GM18520 (cell line): ENCODE measurements around the gene MRC2.

ENCODE experiments used
- ATAC-seq: cut with Tn5 transposase; IDR thresholded peaks from one replicate; pipeline ENCODE4 v1.9.1; 2021; ENCODE audit not compliant: unreplicated experiment

Gene MRC2

GRCh38 chr17:62660629-62661118, 33.2 kb downstream of the MRC2 start:
- ATAC-seq: no peak

DNA sequence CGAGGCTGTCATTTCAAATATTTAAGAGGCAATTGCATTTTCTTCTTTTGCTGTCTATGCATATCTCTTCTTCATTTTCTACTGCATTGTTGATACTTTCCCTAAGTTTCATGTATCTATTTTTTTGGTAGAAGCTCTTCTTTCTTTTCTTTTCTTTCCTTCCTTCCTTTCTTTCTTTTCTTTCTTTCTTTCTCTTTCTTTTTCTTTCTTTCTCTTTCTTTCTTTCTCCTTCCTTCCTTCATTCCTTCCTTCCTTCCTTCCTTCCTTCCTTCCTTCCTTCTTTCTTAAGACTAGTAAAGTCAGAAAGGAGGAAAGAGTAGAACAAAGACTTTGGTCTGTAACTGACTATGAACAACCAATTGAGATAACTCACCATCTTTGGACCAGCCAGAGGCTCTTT, 33.9 kb downstream of the MRC2 start:
- no peak for ATAC-seq

DNA sequence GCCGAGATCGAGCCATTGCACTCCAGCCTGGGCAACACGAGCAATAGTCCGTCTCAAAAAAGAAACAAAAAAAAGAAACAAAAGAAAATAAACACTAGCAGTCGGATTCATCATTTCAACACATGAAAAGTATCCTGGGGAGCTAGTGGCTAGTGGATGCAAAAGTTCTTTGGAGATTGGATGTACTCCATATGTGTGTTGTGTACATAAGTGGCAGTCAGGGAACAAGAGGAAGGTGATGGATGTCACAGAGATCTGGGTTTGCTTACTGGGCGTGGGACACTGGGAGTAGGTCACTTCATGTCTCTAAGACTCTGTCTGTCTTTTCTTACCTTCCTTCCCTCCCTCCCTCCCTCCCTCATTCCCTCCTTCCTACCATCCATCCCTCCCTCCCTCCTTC, 35.4 kb downstream of the MRC2 start:
- ATAC-seq: no peak

- ATAC-seq: no peak
Measured at GRCh38 chr17:62663304-62663703, 35.8 kb downstream of the MRC2 start.

- no peak for ATAC-seq
Measured at GRCh38 chr17:62664336-62665120, 37.1 kb downstream of the MRC2 start.

DNA sequence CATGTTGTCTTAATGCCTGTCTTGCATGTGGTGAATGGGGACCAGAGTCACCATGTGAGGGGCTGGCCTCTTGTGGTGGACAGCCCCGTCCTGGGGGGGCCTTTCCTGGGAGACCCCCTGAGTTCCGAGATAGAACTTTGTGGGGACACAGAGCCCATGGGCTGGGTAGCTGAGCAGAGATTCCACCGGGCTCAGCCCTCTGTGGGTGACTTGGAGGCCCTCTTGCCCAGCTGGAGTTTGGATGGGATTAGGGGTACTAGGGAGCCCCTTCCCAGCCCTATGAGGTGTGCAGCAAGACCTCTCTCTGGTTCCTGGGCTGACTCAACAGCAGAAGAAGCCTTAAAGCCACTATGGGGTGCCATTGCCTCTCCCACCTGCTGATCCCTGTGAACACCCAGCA, 38.1 kb downstream of the MRC2 start:
- no peak for ATAC-seq

- no peak for ATAC-seq
Measured at GRCh38 chr17:62666061-62666800, 38.8 kb downstream of the MRC2 start.

DNA sequence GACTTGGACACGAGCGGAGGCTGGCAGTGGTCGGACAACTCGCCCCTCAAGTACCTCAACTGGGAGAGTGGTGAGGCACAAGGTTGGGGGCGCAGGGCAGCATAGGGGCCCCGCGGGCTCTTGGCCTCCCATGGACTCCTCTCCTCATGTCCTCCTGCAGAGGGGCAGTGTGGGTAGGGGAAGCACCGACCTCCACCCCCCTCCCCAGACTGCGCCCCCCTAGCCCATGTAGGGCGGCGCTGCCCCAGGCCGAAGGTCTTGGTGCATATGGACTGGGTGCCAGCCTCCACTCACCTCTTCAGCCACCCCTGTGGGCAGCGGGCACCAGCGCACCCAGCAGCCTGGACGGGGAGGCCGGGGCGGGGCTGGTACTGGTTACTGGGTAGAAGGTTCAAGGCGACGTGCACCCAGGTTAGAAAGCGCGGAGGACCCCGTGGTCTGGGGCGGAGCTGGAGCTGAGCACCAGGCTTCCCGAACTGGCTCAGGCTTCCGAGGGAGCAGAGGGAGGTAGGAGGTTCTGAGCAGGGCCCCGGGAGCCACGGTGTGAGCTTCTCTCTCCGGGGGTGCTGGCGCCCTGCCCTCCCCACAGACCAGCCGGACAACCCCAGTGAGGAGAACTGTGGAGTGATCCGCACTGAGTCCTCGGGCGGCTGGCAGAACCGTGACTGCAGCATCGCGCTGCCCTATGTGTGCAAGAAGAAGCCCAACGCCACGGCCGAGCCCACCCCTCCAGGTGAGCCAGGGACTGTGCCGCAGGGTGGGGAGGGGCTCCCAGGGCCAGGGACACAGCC, 39.5 kb downstream of the MRC2 start:
- no peak for ATAC-seq

DNA sequence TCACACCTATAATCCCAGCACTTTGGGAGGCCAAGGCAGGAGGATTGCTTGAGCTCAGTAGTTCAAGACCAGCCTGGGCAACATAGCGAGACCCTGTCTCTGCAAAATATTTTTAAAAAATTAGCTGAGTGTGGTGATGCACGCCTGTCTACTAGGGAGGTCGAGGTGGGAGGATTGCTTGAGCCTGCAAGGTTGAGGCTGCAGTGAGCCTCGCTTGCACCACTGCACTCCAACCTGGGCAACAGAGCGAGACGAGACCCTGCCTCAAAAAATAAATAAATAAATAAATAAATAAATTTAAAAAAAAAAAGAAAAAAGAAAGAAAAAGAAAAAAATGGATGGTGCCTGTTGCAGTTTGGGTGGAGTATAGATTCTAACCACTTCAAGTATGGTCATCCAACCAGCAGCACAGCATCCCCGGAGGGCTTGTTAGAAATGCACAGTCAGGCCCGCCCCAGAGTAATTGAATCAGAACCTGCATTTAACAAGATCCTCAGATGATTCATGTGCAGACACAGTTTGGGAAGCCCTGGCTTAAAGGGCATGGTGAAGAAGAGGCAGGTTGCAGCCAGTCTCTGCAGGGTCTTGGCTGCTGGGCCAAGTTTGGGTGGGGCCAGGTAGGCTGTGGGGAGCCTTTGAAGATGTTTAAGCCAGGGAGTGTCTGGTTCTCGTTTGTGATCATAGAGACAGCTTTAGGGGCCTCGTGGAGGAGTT, 40.8 kb downstream of the MRC2 start:
- no peak for ATAC-seq

DNA sequence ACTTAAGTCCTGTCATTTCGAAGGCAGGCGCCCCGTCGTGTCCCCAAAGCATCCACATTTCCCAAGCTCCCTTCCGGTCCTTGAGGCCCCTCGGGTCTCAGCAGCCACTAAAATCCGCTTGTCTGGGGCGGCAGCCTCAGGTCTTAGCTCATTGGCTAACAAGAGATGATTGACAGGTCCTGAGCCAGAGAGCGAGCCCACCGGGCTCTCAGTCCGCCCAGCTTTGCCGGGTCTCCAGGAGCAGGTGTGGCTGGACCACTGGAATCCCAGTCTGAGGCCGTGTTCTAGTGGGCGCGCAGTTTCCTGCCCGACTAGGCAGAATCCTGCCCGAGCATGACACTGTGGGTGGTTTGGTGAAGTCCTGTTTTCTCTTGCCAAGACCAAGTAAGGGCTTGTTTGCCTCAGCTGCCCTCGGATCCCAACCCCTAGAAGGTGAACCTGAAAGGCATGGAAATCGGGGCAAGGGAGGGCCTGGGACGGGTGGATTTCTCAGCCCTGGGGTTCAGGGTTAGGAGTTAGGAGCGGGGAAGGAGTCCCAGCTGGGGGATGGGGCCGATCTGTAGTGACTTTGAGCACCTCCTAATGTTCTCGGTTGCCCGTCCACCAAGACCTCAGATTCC, 42.8 kb downstream of the MRC2 start:
- no peak for ATAC-seq

GRCh38 chr17:62671553-62671952, 44.1 kb downstream of the MRC2 start:
- ATAC-seq: no peak

GRCh38 chr17:62672957-62673356, 45.5 kb downstream of the MRC2 start:
- no peak for ATAC-seq

DNA sequence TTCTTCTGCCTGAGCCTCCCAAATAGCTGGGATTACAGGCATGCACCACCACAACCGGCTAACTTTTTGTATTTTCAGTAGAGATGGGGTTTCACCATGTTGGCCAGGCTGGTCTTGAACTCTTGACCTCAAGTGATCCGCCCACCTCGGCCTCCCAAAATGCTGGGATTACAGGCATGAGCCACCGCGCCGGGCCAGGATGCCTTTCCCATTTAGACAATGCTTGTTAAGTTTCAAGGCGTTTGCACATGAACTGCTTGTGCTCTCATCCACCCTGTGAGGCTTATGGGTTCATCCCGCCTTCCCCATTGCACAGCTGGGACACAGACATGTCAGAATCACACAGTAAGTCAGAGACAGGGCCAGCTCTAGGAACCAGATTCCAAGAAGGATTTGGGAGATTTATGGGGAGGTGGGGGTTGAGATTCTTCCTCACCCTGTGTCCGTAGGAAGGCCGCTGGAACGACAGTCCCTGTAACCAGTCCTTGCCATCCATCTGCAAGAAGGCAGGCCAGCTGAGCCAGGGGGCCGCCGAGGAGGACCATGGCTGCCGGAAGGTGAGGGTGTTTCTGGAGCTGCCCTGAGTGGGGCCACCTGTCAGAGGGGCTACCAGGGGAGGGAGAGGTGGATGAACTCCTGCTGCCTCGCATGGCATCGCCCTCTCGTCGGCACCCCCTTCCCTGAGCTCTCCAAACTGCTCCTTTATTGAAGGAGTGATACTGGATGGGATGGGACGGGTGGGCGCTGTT, 46.3 kb downstream of the MRC2 start:
- no peak for ATAC-seq

DNA sequence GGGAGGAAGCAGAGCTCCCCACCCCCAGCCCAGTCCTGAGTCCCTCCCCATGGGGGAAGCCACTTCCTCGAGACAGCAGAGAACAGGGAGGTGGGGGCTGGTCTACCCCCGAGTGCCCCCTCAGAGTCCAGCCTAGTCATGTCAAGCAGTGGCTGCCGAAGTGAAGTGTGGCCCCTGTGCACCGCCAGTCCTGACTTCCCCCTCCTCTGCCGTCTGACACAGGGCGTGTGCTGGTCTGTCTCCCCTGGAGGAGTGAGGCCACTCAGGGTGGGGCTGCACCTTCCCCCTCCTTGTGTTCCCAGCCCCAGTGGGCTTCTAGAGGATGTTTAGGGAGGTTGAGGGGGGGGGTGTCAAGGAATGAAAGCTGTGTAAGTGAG, 46.9 kb downstream of the MRC2 start:
- no peak for ATAC-seq

DNA sequence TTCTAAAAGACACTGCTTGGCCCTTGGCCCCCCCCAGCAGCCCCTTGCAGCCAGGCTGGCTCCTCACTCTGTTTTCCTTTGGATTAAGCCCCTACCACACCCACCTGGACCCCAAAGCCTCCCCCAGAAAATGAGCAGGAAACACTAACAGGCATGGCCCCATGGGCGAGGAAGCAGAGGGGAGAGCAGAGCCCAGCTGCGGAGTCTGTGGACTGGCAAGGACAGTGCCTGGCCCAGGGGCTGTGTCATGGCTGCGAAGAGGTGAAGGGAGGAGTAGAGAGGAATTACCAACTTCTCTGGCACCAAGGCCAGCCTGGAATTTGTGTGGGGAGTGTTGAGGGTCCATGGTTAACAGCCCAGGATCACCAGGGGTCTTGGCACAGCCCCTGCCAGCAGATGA, 47.4 kb downstream of the MRC2 start:
- ATAC-seq: no peak

- ATAC-seq: no peak
Measured at GRCh38 chr17:62675260-62675659, 47.8 kb downstream of the MRC2 start.

DNA sequence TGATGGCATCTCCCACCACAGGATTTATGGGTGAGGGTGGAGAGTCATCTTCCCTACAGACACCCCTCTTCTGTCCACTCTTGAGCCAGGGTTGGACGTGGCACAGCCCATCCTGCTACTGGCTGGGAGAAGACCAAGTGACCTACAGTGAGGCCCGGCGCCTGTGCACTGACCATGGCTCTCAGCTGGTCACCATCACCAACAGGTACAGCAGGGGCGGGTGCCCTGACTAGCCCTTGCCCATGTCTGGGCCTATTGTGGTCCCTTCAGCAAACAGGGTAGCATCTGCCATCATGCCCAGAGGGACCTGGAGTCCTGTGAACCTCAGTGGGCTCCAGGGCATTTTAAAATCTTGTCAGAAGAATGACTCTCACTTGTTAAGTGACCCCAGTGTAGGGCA, 48.2 kb downstream of the MRC2 start:
- no peak for ATAC-seq

- no peak for ATAC-seq
Measured at GRCh38 chr17:62676231-62676943, 48.9 kb downstream of the MRC2 start.

DNA sequence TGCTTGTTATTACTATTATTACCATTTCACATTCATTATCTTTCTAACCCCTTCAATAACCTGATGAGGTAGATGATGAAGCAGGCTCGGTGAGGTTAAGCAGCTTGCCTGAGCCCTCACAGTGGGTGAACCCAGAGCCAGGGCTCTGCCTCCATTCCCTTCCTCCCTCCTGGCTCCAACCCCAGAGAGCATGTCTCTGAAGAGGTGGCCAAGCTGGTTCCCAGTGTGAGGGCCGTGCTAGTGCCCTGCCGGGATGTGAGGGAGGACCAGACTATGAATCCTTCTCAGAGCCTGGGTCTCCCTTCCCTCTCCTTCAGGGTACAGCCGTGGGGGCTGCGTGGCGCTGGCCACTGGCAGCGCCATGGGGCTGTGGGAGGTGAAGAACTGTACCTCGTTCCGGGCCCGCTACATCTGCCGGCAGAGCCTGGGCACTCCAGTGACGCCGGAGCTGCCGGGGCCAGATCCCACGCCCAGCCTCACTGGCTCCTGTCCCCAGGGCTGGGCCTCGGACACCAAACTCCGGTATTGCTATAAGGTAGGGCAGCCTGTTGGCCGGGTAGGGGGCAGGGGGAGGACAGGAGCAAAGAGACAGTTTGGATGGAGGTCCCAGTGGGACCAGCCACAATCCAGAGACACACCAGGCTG, 49.6 kb downstream of the MRC2 start:
- ATAC-seq: no peak
